Suprapubic skin (tissue), 4 donors: ENCODE measurements around the gene MIPEP. TPM values are rescaled to one million over a fixed set of nuclear protein-coding genes. Genes with fewer than 3 reads are reported as not detected.
"Not testable (repeated sequence)": the region's sequence is repeated elsewhere in the genome, so short reads cannot be mapped to it uniquely, and the experiment has no call there.

ENCODE experiments used
- DNase-seq, 2 donors: peaks; one replicate each; pipeline ENCODE4 v3.0.0-alpha.2; 2019; ENCODE audit warnings: low spot score in 2 of 2
- H3K27ac ChIP-seq: fragments of 200-600 bp; sonication (generic); one replicate; pipeline ENCODE4 v1.5.1; 2019
- H3K27me3 ChIP-seq: fragments of 200-600 bp; sonication (generic); one replicate; pipeline ENCODE4 v1.5.1; 2019
- H3K36me3 ChIP-seq: fragments of 200-600 bp; sonication (generic); one replicate; pipeline ENCODE4 v1.5.1; 2019
- H3K4me1 ChIP-seq: fragments of 200-600 bp; sonication (generic); one replicate; pipeline ENCODE4 v1.5.1; 2019
- H3K4me3 ChIP-seq: fragments of 200-600 bp; sonication (generic); one replicate; pipeline ENCODE4 v1.5.1; 2019; ENCODE audit warnings: mild to moderate bottlenecking
- H3K9me3 ChIP-seq: fragments of 200-600 bp; sonication (generic); one replicate; pipeline ENCODE4 v1.5.1; 2019
- CTCF ChIP-seq, 2 donors: fragments of 200-600 bp in 1 of 2; fragments of 450-650 bp in 1 of 2; sonication (generic) in 1 of 2; IDR thresholded peaks; one replicate each; pipeline ENCODE4 v1.5.1; 2016 to 2019; ENCODE audit warnings: antibody characterized with exemption in 2 of 2, mild to moderate bottlenecking in 1 of 2, moderate library complexity in 1 of 2
- EP300 ChIP-seq: sonication (generic); formaldehyde crosslinking; IDR thresholded peaks from one replicate; pipeline ENCODE4 v1.6.1; 2017; ENCODE audit warnings: antibody characterized with exemption
- POLR2A ChIP-seq, 2 donors: fragments of 450-650 bp; IDR thresholded peaks; one replicate each; pipeline ENCODE4 v1.6.1; 2017; ENCODE audit warnings: antibody characterized with exemption in 2 of 2, mild to moderate bottlenecking in 2 of 2, moderate library complexity in 2 of 2
- POLR2AphosphoS5 ChIP-seq, 3 donors: sonication (generic); formaldehyde crosslinking; IDR thresholded peaks; one replicate each; pipeline ENCODE4 v1.6.1; 2017; ENCODE audit warnings: antibody characterized with exemption in 3 of 3
- WGBS: methylation state at CpG from one replicate; pipeline ENCODE4 v1.1.5; 2018; 5-methylcytosine and 5-hydroxymethylcytosine counted together
- total RNA-seq, 4 donors: library from RNA; depleted of rRNA; stranded (reverse); fragments of >200 nt; gene quantifications; one replicate each; pipeline ENCODE4 v1.1.0, GENCODE V29; 2016

The MIPEP gene
- total RNA-seq, 4 donors from 2014 or later: 26.3 to 51.4 (median 37.6) TPM

GRCh38 chr13:23765531-23765930 lies 123.7 kb downstream of the MIPEP start:
- H3K4me3 ChIP-seq: no peak overlapping the region
- no peaks in the 10 kb centered on the region for H3K9me3 ChIP-seq
- WGBS: 94% methylated on average over 6 of the region's 6 CpGs
- peaks cover 3% of the 10 kb centered on the region for H3K36me3 ChIP-seq
- TF ChIP-seq POLR2AphosphoS5 (IDR thresholded peaks at IDR 0.05): no peak
- TF ChIP-seq CTCF (IDR thresholded peaks at IDR 0.05): no peak
- no peak for TF ChIP-seq POLR2A (IDR thresholded peaks at IDR 0.05)
- no peak for TF ChIP-seq EP300
- DNase-seq: no peak
- no peaks in the 10 kb centered on the region for H3K27me3 ChIP-seq
- no peaks in the 10 kb centered on the region for H3K4me1 ChIP-seq
- H3K27ac ChIP-seq: no peak overlapping the region

GRCh38 chr13:23763318-23763717 lies 125.9 kb downstream of the MIPEP start:
- H3K27ac ChIP-seq: no peak overlapping the region
- no peak for DNase-seq

GRCh38 chr13:23761760-23762159 lies 127.4 kb downstream of the MIPEP start:
- peaks cover 15% of the 10 kb centered on the region for H3K36me3 ChIP-seq
- not testable (repeated sequence) for H3K4me3 ChIP-seq, H3K9me3 ChIP-seq, H3K27me3 ChIP-seq, DNase-seq, H3K27ac ChIP-seq
- WGBS: 61% methylated on average over 8 of the region's 8 CpGs
- peaks cover 12% of the 10 kb centered on the region for H3K4me1 ChIP-seq

More at GRCh38 chr13:23763318-23763717, 125.9 kb downstream of the MIPEP start:
- Histone ChIP-seq H3K4me3 (no peak overlapping the region), H3K9me3 (no peaks in the 10 kb centered on the region), H3K27me3 (no peaks in the 10 kb centered on the region), H3K4me1 (peaks cover 7% of the 10 kb centered on the region), H3K36me3 (peaks cover 10% of the 10 kb centered on the region)
- TF ChIP-seq POLR2A (IDR thresholded peaks at IDR 0.05) (no peak), EP300 (no peak), POLR2AphosphoS5 (IDR thresholded peaks at IDR 0.05) (no peak), CTCF (IDR thresholded peaks at IDR 0.05) (no peak)
- 74% methylated on average over 3 of the region's 3 CpGs for WGBS

- Histone ChIP-seq H3K4me3 (no peak overlapping the region), H3K27ac (no peak overlapping the region), H3K4me1 (peaks cover 12% of the 10 kb centered on the region), H3K27me3 (no peaks in the 10 kb centered on the region), H3K9me3 (no peaks in the 10 kb centered on the region), H3K36me3 (peaks cover 15% of the 10 kb centered on the region)
- DNase-seq: no peak
- 94% methylated on average over 9 of the region's 9 CpGs for WGBS
- TF ChIP-seq POLR2AphosphoS5 (IDR thresholded peaks at IDR 0.05) (no peak), POLR2A (IDR thresholded peaks at IDR 0.05) (no peak), CTCF (IDR thresholded peaks at IDR 0.05) (no peak), EP300 (no peak)
Measured at GRCh38 chr13:23760000-23760399, 129.2 kb downstream of the MIPEP start.

- DNase-seq: no peak
- 86% methylated on average over 9 of the region's 9 CpGs for WGBS
- H3K9me3 ChIP-seq: no peaks in the 10 kb centered on the region
- peaks cover 15% of the 10 kb centered on the region for H3K36me3 ChIP-seq
- no peaks in the 10 kb centered on the region for H3K27me3 ChIP-seq
- H3K27ac ChIP-seq: no peak overlapping the region
- H3K4me1 ChIP-seq: peaks cover 12% of the 10 kb centered on the region
- H3K4me3 ChIP-seq: no peak overlapping the region
- TF ChIP-seq EP300: no peak
- no peak for TF ChIP-seq CTCF (IDR thresholded peaks at IDR 0.05)
- no peak for TF ChIP-seq POLR2AphosphoS5 (IDR thresholded peaks at IDR 0.05)
- TF ChIP-seq POLR2A (IDR thresholded peaks at IDR 0.05): no peak
Measured at GRCh38 chr13:23758798-23759527, 130.2 kb downstream of the MIPEP start.
